ENCODE results near the gene CNOT6. TPM values are rescaled to one million over a fixed set of nuclear protein-coding genes. Genes with fewer than 3 reads are reported as not detected.
"Not testable (repeated sequence)": the region's sequence is repeated elsewhere in the genome, so short reads cannot be mapped to it uniquely, and the experiment has no call there.

CNOT6 gene
- total RNA-seq, 1 experiment from 2014 or later, result 12.5 TPM

DNA sequence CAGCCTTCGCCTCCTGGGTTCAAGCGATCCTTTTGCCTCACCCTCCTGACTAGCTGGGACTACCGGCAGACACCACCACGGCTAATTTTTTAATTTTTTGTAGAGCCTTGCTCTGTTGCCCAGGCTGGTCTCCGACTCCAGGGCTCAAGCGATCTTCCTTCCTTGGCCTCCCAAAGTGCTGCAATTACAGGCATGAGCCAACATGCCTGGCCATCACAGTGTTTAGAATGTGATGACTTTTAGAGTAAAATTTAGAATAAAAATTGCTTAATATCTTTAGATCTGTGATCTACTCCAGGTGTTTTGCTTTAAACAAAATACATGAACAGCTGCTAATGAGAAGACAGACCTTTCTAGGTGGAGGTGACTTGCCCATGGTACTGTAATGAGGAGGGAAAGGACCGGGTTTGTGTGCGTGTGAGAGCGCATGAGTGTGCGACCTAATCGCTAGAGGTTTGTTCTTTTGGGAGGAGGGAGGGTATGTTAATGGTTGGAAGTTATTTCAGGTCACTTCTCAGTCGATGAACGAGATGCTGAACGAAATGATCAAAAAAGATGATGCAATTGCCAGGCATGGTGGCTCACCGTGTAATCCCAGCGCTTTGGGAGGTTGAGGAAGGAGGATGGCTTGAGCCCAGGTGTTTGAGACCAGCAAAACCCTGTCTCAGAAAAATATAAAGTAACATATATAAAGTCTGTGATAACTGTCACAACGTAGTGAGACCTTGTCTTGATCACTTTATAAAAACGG, 2.0 kb downstream of the CNOT6 start:
- DNase-seq, result no peak
- H3K27me3 ChIP-seq, result no peaks in the 10 kb centered on the region
- peaks cover 45% of the 10 kb centered on the region for H3K36me3 ChIP-seq
- H3K9me3 ChIP-seq, result no peaks in the 10 kb centered on the region
- H3K4me3 ChIP-seq, result no peak overlapping the region; the same call in 1 of the 2 replicates

DNA sequence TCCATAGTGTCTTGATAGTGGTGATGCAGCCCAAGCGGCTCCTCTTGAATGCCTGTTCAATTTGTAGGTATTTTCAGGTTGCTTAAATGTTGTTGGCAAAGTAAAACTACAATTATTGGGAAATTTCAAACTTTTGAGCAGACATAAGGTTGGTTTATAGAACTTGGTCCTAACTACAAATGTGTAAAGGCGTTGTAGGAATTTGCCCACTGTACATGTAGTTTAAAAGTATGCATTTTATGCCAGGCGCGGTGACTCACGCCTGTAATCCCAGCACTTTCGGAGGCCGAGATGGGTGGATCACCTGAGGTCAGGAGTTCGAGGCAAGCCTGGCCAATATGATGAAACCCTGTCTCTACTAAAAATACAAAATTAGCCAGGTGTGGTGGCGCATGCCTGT, 2.6 kb downstream of the CNOT6 start:
- not testable (repeated sequence) for H3K9me3 ChIP-seq, H3K27me3 ChIP-seq, H3K4me3 ChIP-seq, DNase-seq
- H3K36me3 ChIP-seq, result peaks cover 45% of the 10 kb centered on the region

DNA sequence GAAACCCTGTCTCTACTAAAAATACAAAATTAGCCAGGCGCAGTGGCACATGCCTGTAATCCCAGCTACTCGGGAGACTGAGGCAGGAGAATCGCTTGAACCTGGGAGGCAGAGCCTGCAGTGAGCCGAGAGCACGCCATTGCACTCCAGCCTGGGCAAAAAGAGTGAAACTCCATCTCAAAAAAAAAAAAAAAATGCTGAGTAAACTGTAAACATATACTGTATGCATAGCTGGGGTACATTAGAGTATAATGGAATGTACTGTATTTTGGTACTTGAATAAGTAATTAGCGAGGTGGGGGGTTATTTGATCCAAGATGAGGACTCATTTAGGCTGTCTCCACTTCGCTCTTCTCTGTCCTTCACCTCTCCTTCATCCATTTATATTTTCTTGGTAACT, 3.7 kb downstream of the CNOT6 start:
- DNase-seq, H3K9me3 ChIP-seq, H3K4me3 ChIP-seq, H3K27me3 ChIP-seq: not testable (repeated sequence)
- peaks cover 48% of the 10 kb centered on the region for H3K36me3 ChIP-seq

DNA sequence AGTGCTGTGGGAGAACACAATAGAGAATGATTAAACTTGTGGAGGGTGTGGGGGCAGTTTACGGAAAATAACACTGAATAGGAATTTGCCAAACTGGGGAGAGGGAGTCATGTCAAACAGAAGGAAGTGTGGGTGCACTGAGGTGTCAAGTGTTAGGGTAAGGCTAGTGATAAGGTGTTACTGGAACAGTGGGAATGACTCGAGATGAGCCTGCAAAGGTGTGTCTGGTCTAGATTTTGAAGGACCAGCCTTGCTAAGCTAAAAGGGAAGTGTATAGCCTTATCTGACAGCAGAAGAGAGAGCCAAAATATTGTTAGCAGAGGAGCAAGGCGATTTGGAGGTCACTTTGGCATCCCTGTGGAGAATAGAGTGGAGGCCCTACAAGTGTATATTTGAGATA, 4.2 kb downstream of the CNOT6 start:
- H3K36me3 ChIP-seq, result peaks cover 50% of the 10 kb centered on the region

DNA sequence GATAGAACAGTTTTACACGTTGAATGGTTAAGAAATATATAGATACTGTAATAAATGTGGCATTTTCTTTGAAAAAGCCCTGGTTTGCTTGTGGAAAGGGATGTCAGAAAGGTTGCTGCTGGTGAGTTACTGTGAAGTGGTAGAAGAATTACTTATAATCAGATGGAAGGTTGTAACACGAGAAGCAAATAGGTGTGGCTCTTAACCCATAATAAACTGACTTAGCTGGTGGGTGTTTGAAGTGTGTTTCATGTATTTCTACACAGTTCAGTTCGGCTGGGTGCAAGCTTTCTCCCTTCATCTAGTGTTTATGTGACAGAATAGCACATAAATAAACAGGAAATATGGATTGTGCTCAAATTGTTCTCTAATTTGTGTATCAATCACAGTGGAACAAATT, 5.5 kb downstream of the CNOT6 start:
- Histone ChIP-seq H3K27me3 (no peaks in the 10 kb centered on the region), H3K36me3 (peaks cover 56% of the 10 kb centered on the region), H3K9me3 (no peaks in the 10 kb centered on the region), H3K4me3 (no peak overlapping the region)
- no peak for DNase-seq

More for the DNA sequence above, 4.2 kb downstream of the CNOT6 start:
- H3K9me3 ChIP-seq, result no peaks in the 10 kb centered on the region
- H3K27me3 ChIP-seq, result no peaks in the 10 kb centered on the region
- no peak overlapping the region for H3K4me3 ChIP-seq
- DNase-seq, result no peak

DNA sequence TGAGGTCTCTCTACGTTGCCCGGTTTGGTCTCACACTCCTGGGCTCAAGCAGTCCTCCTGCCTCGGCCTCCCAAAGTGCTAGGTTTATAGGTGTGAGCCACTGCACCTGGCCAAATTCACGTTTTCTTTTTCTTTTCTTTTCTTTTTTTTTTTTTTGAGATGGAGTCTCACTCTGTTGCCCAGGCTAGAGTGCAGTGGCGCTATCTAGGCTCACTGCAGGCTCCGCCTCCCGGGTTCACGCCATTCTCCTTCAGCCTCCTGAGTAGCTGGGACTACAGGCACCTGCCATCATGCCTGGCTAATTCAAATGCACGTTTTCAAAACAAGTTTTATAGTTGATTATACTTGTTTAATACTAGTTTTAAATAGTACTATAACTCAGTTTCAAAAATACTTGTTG, 6.1 kb downstream of the CNOT6 start:
- not testable (repeated sequence) for H3K4me3 ChIP-seq, H3K9me3 ChIP-seq, H3K27me3 ChIP-seq, DNase-seq
- peaks cover 56% of the 10 kb centered on the region for H3K36me3 ChIP-seq

DNA sequence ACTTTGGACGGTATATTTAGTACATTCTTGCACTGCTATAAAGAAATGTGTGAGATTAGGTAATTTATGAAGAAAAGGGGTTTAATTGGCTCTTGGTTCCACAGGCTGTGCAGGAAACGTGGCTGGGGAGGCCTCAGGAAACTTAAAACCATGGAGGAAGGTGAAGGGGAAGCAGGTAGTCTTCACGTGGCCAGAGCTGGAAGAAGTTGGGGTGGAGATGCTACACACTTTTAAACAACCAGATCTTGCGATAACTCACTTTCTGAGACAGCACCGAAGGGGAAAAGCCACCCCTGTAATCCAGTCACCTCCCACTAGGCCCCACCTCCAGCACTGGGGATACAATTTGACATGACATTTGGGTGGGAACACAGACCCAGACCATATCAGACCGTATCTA, 13.5 kb downstream of the CNOT6 start:
- no peak for DNase-seq
- Histone ChIP-seq H3K9me3 (no peaks in the 10 kb centered on the region), H3K27me3 (no peaks in the 10 kb centered on the region), H3K36me3 (peaks cover 28% of the 10 kb centered on the region), H3K4me3 (no peak overlapping the region)

DNA sequence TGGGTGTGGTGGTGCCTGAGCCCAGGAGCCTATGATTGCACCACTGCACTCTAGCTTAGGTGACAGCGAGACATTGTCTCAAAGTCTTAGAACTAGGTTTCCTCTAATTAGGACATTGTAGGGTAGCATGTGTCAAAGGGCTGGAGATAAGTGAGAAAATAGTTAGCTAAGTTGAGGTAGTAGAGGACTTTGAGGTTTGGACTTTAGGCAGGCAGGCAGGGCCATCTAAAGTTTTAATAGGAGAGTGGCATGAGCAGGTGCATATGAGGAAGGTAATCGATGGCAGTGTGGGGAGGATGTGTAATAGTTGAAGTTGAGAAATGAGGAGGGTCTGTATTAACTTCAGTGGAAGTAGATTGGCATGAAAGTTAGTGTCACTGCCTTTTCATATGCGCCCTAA, 21.1 kb downstream of the CNOT6 start:
- H3K27me3 ChIP-seq, result no peaks in the 10 kb centered on the region
- no peaks in the 10 kb centered on the region for H3K9me3 ChIP-seq
- no peak for DNase-seq
- peaks cover 10% of the 10 kb centered on the region for H3K36me3 ChIP-seq
- no peak overlapping the region for H3K4me3 ChIP-seq

DNA sequence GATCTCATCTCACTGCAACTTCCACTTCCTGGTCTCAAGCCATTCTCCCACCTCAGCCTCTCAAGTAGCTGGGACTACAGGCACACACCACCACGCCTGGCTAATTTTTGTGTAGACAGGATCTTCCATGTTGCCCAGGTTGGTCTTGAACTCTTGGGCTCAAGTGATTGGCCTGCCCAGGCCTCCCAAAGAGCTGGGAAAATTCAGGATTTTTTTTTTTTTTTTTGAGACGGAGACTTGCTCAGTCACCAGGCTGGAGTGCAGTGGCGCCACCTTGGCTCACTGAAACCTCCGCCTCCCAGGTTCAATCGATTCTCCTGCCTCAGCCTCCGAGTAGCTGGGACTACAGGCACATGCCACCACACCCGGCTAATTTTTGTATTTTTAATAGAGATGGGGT, 21.8 kb downstream of the CNOT6 start:
- not testable (repeated sequence) for H3K9me3 ChIP-seq, H3K27me3 ChIP-seq, DNase-seq, H3K36me3 ChIP-seq, H3K4me3 ChIP-seq

DNA sequence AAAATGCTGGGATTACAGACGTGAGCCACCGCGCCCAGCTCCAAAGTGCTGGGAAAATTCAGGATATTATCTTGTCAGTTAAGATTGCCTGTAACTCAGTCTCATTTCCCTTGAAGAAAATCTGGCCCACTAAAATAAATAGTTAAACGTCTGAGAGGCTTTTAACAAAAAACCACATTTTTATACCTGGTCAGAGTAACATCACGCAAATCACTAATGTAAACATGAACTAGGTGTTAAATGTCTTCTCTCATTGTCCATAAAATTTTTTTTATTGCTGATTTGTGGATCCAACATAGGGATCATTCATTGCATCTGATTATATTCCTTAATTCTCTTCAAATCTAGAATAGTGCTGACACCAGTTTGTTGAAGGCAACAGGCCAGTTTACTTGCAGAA, 22.3 kb downstream of the CNOT6 start:
- H3K36me3 ChIP-seq, result peaks cover 10% of the 10 kb centered on the region
- H3K9me3 ChIP-seq, result no peaks in the 10 kb centered on the region
- H3K4me3 ChIP-seq, result no peak overlapping the region
- no peak for DNase-seq
- H3K27me3 ChIP-seq, result no peaks in the 10 kb centered on the region

DNA sequence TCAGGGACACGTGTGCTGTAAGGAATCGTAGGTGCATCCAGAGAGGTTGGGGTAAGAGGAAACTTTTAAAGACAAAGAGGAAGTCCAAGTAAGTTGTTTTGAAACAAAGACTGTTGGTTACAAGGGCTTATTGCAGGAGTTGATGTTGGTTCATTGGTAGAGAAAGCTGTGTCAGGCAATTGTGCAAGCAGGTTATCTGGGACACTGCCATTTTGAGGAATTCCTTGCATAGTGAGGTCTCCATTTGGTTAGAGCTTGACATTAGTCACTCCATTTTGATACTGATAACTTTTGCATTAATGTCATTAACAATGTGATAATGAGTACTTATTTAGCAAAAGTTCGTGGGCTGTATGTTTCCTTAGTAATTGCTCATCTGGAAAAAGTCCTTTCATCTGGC, 24.9 kb downstream of the CNOT6 start:
- no peak overlapping the region for H3K4me3 ChIP-seq
- H3K27me3 ChIP-seq, result no peaks in the 10 kb centered on the region
- peaks cover 7% of the 10 kb centered on the region; the same call in 1 of the 2 replicates for H3K36me3 ChIP-seq
- no peak for DNase-seq
- no peaks in the 10 kb centered on the region for H3K9me3 ChIP-seq

DNA sequence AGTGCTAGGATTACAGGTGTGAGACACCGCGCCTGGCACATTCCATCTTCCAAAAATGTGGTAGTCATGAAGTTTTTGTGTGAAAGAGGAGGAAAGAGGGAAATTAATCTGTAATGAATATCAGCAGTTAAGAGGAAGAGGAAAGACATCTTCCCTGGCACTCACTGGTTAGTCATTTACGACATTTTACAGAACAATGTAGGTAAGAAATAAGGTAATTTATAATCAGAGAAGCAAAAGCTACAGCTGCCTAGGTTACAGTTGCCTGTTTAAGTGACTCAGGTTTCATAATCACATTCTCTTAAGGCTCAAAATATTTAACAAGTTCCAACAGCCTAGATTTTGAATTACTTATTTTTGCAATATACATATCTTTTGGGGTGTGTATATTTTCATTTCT, 26.9 kb downstream of the CNOT6 start:
- H3K36me3 ChIP-seq, result peaks cover 7% of the 10 kb centered on the region; the same call in 1 of the 2 replicates
- H3K9me3 ChIP-seq, result no peaks in the 10 kb centered on the region
- DNase-seq, result no peak
- no peaks in the 10 kb centered on the region for H3K27me3 ChIP-seq
- H3K4me3 ChIP-seq, result no peak overlapping the region

DNA sequence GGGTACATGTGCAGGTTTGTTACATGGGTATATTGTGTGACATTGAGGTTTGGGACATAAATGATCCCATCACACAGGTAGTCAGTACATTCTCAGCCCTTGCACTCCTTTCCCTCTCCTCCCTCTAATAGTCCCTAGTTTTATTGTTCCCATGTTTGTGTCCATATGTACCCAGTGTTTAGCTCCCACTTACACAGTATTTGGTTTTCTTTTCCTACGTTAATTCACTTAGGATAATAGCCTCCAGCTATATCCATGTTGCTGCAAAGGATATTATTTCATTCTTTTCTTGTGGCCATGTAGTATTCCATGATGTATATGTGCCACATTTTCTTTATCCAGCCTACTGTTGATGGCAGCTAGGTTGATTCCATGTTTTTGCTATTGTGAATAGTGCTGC, 27.4 kb downstream of the CNOT6 start:
- H3K4me3 ChIP-seq, result no peak overlapping the region
- H3K27me3 ChIP-seq, result no peaks in the 10 kb centered on the region
- H3K36me3 ChIP-seq, result peaks cover 7% of the 10 kb centered on the region
- H3K9me3 ChIP-seq, result no peaks in the 10 kb centered on the region
- DNase-seq, result no peak

DNA sequence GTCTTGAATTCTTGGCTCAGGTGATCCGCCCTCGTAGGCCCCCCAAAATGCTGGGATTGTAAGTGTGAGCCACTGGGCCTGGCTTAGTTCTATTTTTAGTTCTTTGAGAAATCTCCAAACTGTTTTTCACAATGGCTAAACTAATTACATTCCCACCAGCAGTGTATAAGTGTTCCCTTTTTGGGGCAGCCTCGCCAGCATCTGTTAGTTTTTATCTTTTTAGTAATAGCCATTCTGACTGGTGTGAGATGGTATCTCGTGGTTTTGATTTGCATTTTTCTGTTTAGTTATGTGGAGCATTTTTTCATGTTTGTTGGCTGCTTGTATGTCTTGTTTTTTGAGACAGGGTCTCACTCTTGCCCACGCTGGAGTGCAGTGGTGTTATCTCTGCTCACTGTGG, 28.2 kb downstream of the CNOT6 start:
- Histone ChIP-seq H3K4me3 (no peak overlapping the region), H3K9me3 (no peaks in the 10 kb centered on the region), H3K36me3 (peaks cover 9% of the 10 kb centered on the region), H3K27me3 (no peaks in the 10 kb centered on the region)
- DNase-seq, result no peak

DNA sequence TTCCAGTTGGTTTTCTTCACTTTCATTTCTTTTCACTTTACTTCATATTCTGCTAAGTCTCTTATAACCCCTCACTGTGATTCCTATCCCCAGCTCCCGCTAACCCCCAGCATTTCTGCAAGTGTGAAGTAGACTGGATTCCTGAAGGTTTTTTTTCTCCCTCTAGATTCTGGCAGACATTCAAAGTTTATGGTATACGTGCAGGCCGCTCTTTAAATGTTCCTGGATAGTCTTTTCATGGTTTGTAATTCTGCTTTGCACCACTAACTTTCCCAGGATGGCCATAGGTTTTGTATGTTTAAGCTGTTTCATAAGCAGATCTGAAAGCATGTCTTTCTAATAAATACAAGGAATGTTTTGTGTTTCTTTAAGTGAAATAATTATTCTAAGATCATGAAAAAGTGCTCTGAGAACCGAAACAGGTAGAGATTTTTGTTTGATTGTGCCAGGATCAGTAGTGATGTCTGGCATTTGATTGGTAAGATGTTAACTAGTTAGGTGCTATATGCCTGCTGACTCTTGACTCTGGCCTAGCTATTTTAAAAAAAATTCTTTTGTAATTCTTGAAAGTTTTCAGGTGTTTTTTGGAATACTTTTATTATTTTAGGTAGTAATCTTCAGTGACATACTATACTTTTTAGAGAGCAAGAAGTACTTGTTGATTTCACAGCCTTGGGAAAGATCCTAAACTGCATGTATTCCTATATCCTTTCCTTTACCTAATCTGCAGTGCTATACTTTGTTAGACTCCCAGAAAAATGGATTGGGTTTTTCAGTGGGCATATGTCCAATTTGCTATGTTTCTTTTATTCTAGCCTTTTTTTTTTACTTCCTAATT, 29.7 kb downstream of the CNOT6 start:
- Histone ChIP-seq H3K9me3 (no peaks in the 10 kb centered on the region), H3K4me3 (no peak overlapping the region), H3K27me3 (no peaks in the 10 kb centered on the region), H3K36me3 (peaks cover 8% of the 10 kb centered on the region)
- DNase-seq, result no peak

DNA sequence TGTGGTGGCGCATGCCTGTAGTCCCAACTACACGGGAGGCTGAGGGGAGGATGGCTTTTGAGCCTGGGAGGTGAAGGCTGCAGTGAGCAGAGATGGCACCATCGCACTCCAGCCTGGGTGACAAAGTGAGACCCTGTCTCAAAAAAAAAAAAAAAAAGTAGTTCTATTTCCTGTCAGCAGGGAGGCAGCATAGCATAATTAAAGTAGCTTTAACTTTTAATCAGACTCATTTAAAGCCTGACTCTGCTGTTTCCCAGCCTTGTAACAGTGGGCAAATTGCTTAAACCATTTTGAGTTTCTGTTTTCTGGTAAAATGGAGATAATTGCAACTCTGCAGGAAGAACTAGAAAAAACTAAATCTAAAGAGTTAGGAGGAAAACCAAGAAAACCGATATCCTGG, 31.2 kb downstream of the CNOT6 start:
- no peaks in the 10 kb centered on the region for H3K9me3 ChIP-seq
- no peak overlapping the region for H3K4me3 ChIP-seq
- H3K36me3 ChIP-seq, result peaks cover 13% of the 10 kb centered on the region
- DNase-seq, result no peak
- no peaks in the 10 kb centered on the region for H3K27me3 ChIP-seq

DNA sequence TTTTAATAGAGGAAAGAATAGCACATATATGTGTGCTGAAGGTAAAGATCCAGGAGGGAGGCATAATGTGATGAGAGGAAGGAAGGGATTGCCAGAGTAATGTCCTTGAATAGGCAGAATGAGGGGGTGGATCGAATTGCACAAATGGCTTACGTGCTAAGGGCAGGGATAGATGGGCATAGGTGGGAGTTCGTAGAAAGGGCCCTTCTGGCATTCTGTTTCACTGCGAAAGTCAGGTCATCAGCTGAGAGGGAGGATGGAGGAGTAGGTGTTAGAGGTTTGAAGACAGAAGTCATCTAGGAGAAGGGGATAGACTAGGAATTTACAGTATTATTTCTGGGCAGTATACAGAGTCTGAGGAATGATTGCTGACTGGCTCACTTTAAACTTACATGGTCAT, 32.1 kb downstream of the CNOT6 start:
- no peak for DNase-seq
- Histone ChIP-seq H3K9me3 (no peaks in the 10 kb centered on the region), H3K27me3 (no peaks in the 10 kb centered on the region), H3K4me3 (no peak overlapping the region), H3K36me3 (peaks cover 13% of the 10 kb centered on the region)

DNA sequence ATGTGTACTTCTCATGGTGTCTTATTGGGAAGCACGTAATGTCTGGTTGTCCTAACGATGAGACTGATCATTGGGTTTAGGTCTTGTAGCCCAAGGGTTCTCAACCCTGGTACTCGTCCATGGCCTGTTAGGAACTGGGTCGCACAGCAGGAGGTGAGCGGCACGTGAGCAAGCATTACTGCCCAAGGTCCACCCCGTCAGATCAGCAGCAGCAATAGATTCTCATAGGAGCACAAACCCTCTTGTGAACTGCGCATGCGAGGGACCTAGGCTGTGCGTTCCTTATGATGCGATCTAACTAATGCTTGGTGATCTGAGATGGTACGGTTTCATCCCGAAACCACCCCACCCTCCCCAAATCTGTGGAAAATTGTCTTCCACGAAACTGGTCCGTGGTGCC, 33.5 kb downstream of the CNOT6 start:
- no peaks in the 10 kb centered on the region for H3K9me3 ChIP-seq

More for the DNA sequence above, 33.5 kb downstream of the CNOT6 start:
- H3K4me3 ChIP-seq, result no peak overlapping the region
- H3K27me3 ChIP-seq, result no peaks in the 10 kb centered on the region
- peaks cover 22% of the 10 kb centered on the region for H3K36me3 ChIP-seq
- DNase-seq, result no peak
